Measurements from ENCODE around the gene EXOC4. TPM values are rescaled to one million over a fixed set of nuclear protein-coding genes. Genes with fewer than 3 reads are reported as not detected.
"Not testable (repeated sequence)": the region's sequence is repeated elsewhere in the genome, so short reads cannot be mapped to it uniquely, and the experiment has no call there.

Gene EXOC4
- polyA plus RNA-seq (2013) = 57.9 TPM

DNA sequence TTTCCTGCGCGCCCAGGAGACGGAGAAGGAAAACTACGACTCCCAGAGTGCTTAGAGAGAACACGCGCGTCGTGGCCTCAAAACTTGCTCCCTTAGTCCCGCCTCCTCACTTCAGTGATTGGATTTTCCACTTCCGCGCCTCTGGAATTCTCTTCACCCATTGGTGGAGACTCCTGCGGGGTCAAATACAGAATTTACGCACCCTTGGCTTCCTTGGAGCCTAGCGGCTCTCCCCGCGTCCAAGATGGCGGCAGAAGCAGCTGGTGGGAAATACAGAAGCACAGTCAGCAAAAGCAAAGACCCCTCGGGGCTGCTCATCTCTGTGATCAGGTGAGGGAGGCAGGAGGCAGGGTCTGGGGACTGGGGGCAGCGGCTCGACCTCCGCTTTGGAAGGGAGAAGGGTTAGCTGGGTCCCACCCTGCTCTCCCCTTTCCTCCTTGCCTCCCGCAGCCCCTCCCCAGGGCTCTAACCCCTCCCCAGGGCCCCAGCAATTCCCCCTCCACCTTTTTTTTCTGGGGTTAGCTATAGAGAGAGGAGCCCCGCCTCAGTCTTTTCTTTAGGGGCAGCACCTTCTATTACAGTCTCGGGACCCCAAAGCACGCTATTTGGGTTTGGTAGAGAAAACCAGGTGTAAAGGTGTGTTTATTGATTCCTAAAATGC, at the start of gene EXOC4:
Gene EXOC4, plus strand, starts transcription at position 221 of the 661 bp plus-strand sequence.
- ChIA-PET POLR2A (interaction anchor here (0.9 kb wide), 1 partner anchor 171 kb away, joined by 3 read pairs; the partner anchor contains the start of gene CHCHD3), CTCF (interaction anchor here (0.6 kb wide), 1 partner anchor 489 kb away, joined by 3 read pairs; no protein-coding TSS in a partner anchor)
- WGBS (ENCODE audit: insufficient coverage) = 0% methylated on average over 17 of the region's 25 CpGs

DNA sequence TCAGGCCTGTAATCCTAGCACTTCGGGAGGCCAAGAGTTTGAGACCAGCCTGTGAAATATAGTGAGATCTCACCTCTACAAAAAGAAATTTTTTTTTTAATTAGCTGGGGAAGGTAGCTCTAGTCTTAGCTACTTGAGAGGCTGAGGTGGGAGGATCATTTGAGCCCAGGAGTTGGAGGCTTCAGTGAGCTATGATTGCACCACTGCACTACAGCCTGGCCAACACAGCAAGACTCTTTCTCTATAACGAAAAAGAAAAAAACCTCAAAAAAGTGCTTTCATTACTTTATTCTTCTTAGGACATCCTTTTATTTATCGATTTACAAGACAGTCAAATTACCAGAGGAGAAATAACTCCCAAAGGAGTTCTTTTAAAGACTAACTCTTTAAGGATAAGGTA, 49.4 kb upstream of the EXOC4 start:
- WGBS (ENCODE audit: insufficient coverage) = no CpG with 5 or more reads among the region's 3 CpGs
- H3K27me3 ChIP-seq (replicated peaks in 2 of 5; ENCODE audit: control insufficient read depth in 4 of 5, insufficient read depth in 5 of 5, low read length in 4 of 5) = peaks cover 0 to 1% (median 0%) of the 10 kb centered on the region in 5 experiments
- H3K9me3 ChIP-seq (ENCODE audit: control extremely low read depth in 1 of 5, control insufficient read depth in 4 of 5, insufficient read depth in 2 of 5, low read depth in 1 of 5, low read length in 4 of 5) = peaks cover 0 to 3% (median 0%) of the 10 kb centered on the region in 5 experiments
- no peak overlapping the region for H3K4me3 ChIP-seq (ENCODE audit: control insufficient read depth in 1 of 7, extremely low read depth in 1 of 7, insufficient read depth in 4 of 7, low read depth in 2 of 7, low read length in 6 of 7)
- no peaks in the 10 kb centered on the region for H3K36me3 ChIP-seq (ENCODE audit: control insufficient read depth in 4 of 4, insufficient read depth in 4 of 4, low read length in 3 of 4)
- no peak for DNase-seq
- CTCF ChIA-PET = no interaction called here
- POLR2A ChIA-PET = no interaction called here
- no peak overlapping the region for H3K27ac ChIP-seq (ENCODE audit: insufficient read depth in 1 of 2, low read depth in 1 of 2, low read length in 2 of 2, poor library complexity in 1 of 2, severe bottlenecking in 2 of 2)
- no peaks in the 10 kb centered on the region for H3K4me1 ChIP-seq (ENCODE audit: control extremely low read depth in 1 of 4, control insufficient read depth in 4 of 4, insufficient read depth in 4 of 4, low read length in 3 of 4)

More for the DNA sequence above, at the start of gene EXOC4:
- Histone ChIP-seq H3K4me1 (ENCODE audit: control extremely low read depth in 1 of 4, control insufficient read depth in 4 of 4, insufficient read depth in 4 of 4, low read length in 3 of 4) (peaks cover 0 to 22% (median 13%) of the 10 kb centered on the region in 4 experiments), H3K4me3 (ENCODE audit: control insufficient read depth in 1 of 7, extremely low read depth in 1 of 7, insufficient read depth in 4 of 7, low read depth in 2 of 7, low read length in 6 of 7) (peak within 1 kb of the TSS; percentile 78 to 97 (median 91)), H3K27me3 (replicated peaks in 2 of 5; ENCODE audit: control insufficient read depth in 4 of 5, insufficient read depth in 5 of 5, low read length in 4 of 5) (no peaks in the 10 kb centered on the region), H3K36me3 (ENCODE audit: control insufficient read depth in 4 of 4, insufficient read depth in 4 of 4, low read length in 3 of 4) (peaks cover 0 to under 1% (median 0%) of the 10 kb centered on the region in 4 experiments), H3K27ac (ENCODE audit: insufficient read depth in 1 of 2, low read depth in 1 of 2, low read length in 2 of 2, poor library complexity in 1 of 2, severe bottlenecking in 2 of 2) (peak within 1 kb of the TSS; percentile 79 to 96), H3K9me3 (ENCODE audit: control extremely low read depth in 1 of 5, control insufficient read depth in 4 of 5, insufficient read depth in 2 of 5, low read depth in 1 of 5, low read length in 4 of 5) (peaks cover 0 to 3% (median 1%) of the 10 kb centered on the region in 5 experiments)
- peak; percentile 97 to 99 (median 98) for DNase-seq

DNA sequence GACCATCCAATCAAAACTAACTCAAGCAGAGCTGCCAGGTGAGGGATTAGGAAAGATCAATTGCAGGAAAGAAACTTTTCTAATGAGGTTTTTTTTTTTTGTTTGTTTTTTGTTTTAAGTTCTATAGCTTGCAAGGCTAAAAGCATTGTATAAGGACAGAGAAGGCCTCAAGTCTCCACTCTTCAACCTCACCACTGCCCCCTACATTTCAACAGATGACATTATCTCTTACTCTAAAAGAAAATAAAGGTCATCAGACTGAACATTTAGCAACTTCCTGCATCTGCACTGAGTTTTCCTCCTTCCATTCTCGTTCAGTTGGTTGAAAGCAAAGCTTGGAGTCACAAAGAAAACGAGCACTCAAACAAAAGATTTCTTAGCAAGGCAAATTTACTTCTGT, 45.2 kb upstream of the EXOC4 start:
- Histone ChIP-seq H3K9me3 (ENCODE audit: control extremely low read depth in 1 of 5, control insufficient read depth in 4 of 5, insufficient read depth in 2 of 5, low read depth in 1 of 5, low read length in 4 of 5) (peaks cover 0 to 3% (median 0%) of the 10 kb centered on the region in 5 experiments), H3K4me3 (ENCODE audit: control insufficient read depth in 1 of 7, extremely low read depth in 1 of 7, insufficient read depth in 4 of 7, low read depth in 2 of 7, low read length in 6 of 7) (no peak overlapping the region), H3K36me3 (ENCODE audit: control insufficient read depth in 4 of 4, insufficient read depth in 4 of 4, low read length in 3 of 4) (no peaks in the 10 kb centered on the region), H3K4me1 (ENCODE audit: control extremely low read depth in 1 of 4, control insufficient read depth in 4 of 4, insufficient read depth in 4 of 4, low read length in 3 of 4) (no peaks in the 10 kb centered on the region), H3K27me3 (replicated peaks in 2 of 5; ENCODE audit: control insufficient read depth in 4 of 5, insufficient read depth in 5 of 5, low read length in 4 of 5) (no peaks in the 10 kb centered on the region), H3K27ac (ENCODE audit: insufficient read depth in 1 of 2, low read depth in 1 of 2, low read length in 2 of 2, poor library complexity in 1 of 2, severe bottlenecking in 2 of 2) (no peak overlapping the region)
- WGBS (ENCODE audit: insufficient coverage) = 78% methylated on average over 2 of the region's 2 CpGs
- CTCF ChIA-PET = no interaction called here
- no peak for DNase-seq
- POLR2A ChIA-PET = no interaction called here

DNA sequence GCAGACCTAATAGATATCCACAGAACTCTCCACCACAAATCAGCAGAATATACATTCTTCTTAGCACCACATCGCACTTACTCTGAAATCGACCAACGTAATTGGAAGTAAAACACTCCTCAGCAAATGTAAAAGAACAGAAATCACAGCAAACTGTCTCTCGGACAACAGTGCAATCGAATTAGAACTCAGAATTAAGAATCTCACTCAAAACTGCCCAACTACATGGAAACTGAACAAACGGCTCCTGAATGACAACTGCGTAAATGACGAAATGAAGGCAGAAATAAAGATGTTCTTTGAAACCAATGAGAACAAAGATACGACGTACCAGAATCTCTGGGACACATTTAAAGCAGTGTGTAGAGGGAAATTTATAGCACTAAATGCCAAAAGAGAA, 42.1 kb upstream of the EXOC4 start:
- H3K27ac ChIP-seq (ENCODE audit: insufficient read depth in 1 of 2, low read depth in 1 of 2, low read length in 2 of 2, poor library complexity in 1 of 2, severe bottlenecking in 2 of 2); H3K9me3 ChIP-seq (ENCODE audit: control extremely low read depth in 1 of 5, control insufficient read depth in 4 of 5, insufficient read depth in 2 of 5, low read depth in 1 of 5, low read length in 4 of 5); H3K27me3 ChIP-seq (replicated peaks in 2 of 5; ENCODE audit: control insufficient read depth in 4 of 5, insufficient read depth in 5 of 5, low read length in 4 of 5); H3K4me1 ChIP-seq (ENCODE audit: control extremely low read depth in 1 of 4, control insufficient read depth in 4 of 4, insufficient read depth in 4 of 4, low read length in 3 of 4); H3K36me3 ChIP-seq (ENCODE audit: control insufficient read depth in 4 of 4, insufficient read depth in 4 of 4, low read length in 3 of 4); H3K4me3 ChIP-seq (ENCODE audit: control insufficient read depth in 1 of 7, extremely low read depth in 1 of 7, insufficient read depth in 4 of 7, low read depth in 2 of 7, low read length in 6 of 7); POLR2A ChIA-PET; DNase-seq; CTCF ChIA-PET: not testable (repeated sequence)
- 100% methylated on average over 4 of the region's 10 CpGs for WGBS (ENCODE audit: insufficient coverage)

DNA sequence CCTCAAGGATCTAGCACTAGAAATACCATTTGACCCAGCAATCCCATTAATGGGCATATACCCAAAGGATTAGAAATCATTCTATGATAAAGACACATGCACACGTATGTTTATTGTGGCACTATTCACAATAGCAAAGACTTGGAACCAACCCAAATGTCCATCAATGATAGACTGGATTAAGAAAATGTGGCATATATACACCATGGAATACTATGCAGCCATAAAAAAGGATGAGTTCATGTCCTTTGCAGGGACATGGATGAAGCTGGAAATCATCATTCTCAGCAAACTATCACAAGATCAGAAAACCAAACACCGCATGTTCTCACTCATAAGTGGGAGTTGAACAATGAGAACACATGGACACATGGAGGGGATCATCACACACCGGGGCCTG, 39.1 kb upstream of the EXOC4 start:
- CTCF ChIA-PET; H3K4me1 ChIP-seq (ENCODE audit: control extremely low read depth in 1 of 4, control insufficient read depth in 4 of 4, insufficient read depth in 4 of 4, low read length in 3 of 4); H3K27ac ChIP-seq (ENCODE audit: insufficient read depth in 1 of 2, low read depth in 1 of 2, low read length in 2 of 2, poor library complexity in 1 of 2, severe bottlenecking in 2 of 2); H3K9me3 ChIP-seq (ENCODE audit: control extremely low read depth in 1 of 5, control insufficient read depth in 4 of 5, insufficient read depth in 2 of 5, low read depth in 1 of 5, low read length in 4 of 5); H3K27me3 ChIP-seq (replicated peaks in 2 of 5; ENCODE audit: control insufficient read depth in 4 of 5, insufficient read depth in 5 of 5, low read length in 4 of 5); POLR2A ChIA-PET; H3K36me3 ChIP-seq (ENCODE audit: control insufficient read depth in 4 of 4, insufficient read depth in 4 of 4, low read length in 3 of 4); DNase-seq; H3K4me3 ChIP-seq (ENCODE audit: control insufficient read depth in 1 of 7, extremely low read depth in 1 of 7, insufficient read depth in 4 of 7, low read depth in 2 of 7, low read length in 6 of 7): not testable (repeated sequence)
- no CpG with 5 or more reads among the region's 3 CpGs for WGBS (ENCODE audit: insufficient coverage)

DNA sequence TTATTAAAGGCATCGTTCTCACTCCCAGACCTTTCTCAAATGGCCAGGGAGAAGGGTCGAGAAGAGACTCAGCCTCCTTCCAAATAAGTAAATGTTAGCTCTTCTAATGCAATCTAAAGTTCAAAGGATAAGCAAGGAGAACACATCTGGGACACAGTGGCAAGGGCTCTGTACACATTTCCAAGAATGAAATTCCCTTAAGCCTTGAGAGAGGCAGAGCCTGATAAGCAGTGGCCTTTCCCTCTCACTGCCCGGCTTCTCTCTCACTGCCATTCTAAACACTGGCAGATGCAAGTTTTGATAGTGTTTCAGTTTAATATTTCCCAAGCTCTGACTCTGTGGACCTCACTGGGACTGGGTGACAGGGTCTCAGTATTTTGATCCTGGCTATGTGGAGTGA, 35.1 kb upstream of the EXOC4 start:
- ChIA-PET CTCF (interaction anchor here (1.3 to 1.5 kb wide), 2 partner anchors 9 to 12 kb away, joined by 4 to 7 read pairs; no protein-coding TSS in a partner anchor), POLR2A (no interaction called here)
- WGBS (ENCODE audit: insufficient coverage) = 100% methylated on average over 3 of the region's 3 CpGs
- Histone ChIP-seq H3K36me3 (ENCODE audit: control insufficient read depth in 4 of 4, insufficient read depth in 4 of 4, low read length in 3 of 4) (no peaks in the 10 kb centered on the region), H3K27me3 (replicated peaks in 2 of 5; ENCODE audit: control insufficient read depth in 4 of 5, insufficient read depth in 5 of 5, low read length in 4 of 5) (peaks cover 0 to 4% (median 0%) of the 10 kb centered on the region in 5 experiments), H3K9me3 (ENCODE audit: control extremely low read depth in 1 of 5, control insufficient read depth in 4 of 5, insufficient read depth in 2 of 5, low read depth in 1 of 5, low read length in 4 of 5) (no peaks in the 10 kb centered on the region), H3K27ac (ENCODE audit: insufficient read depth in 1 of 2, low read depth in 1 of 2, low read length in 2 of 2, poor library complexity in 1 of 2, severe bottlenecking in 2 of 2) (no peak overlapping the region), H3K4me1 (ENCODE audit: control extremely low read depth in 1 of 4, control insufficient read depth in 4 of 4, insufficient read depth in 4 of 4, low read length in 3 of 4) (no peaks in the 10 kb centered on the region), H3K4me3 (ENCODE audit: control insufficient read depth in 1 of 7, extremely low read depth in 1 of 7, insufficient read depth in 4 of 7, low read depth in 2 of 7, low read length in 6 of 7) (no peak overlapping the region)
- no peak for DNase-seq

DNA sequence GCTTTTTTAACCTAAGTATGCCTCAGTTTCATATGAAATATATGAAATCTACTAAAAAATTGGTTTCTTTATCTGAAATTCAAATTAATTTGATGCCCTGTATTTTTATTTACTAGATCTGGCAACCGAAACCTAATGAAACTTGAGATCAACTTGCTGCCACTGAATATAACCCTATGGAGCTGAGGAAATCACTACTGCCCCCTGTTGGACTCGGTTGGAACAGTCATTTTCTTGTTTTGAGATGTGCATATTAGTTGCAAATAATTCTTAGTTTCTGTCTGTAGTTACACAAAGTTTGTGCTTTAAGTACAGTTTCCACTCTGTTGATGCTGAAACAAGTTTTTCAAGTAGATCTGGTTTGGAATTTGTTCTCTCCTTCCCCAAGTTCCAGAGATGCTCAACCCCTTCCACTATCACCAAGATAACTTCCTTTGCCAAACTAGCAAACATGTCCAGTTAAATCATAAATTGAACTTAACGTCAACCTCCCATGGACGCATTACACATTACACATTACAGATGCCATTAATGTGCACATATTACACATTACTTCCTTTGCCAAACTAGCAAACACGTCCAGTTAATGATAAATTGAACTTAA, 22.2 kb upstream of the EXOC4 start:
- POLR2A ChIA-PET = no interaction called here
- Histone ChIP-seq H3K4me3 (ENCODE audit: control insufficient read depth in 1 of 7, extremely low read depth in 1 of 7, insufficient read depth in 4 of 7, low read depth in 2 of 7, low read length in 6 of 7) (no peak overlapping the region), H3K4me1 (ENCODE audit: control extremely low read depth in 1 of 4, control insufficient read depth in 4 of 4, insufficient read depth in 4 of 4, low read length in 3 of 4) (no peaks in the 10 kb centered on the region), H3K27me3 (replicated peaks in 2 of 5; ENCODE audit: control insufficient read depth in 4 of 5, insufficient read depth in 5 of 5, low read length in 4 of 5) (no peaks in the 10 kb centered on the region), H3K9me3 (ENCODE audit: control extremely low read depth in 1 of 5, control insufficient read depth in 4 of 5, insufficient read depth in 2 of 5, low read depth in 1 of 5, low read length in 4 of 5) (no peaks in the 10 kb centered on the region), H3K27ac (ENCODE audit: insufficient read depth in 1 of 2, low read depth in 1 of 2, low read length in 2 of 2, poor library complexity in 1 of 2, severe bottlenecking in 2 of 2) (no peak overlapping the region), H3K36me3 (ENCODE audit: control insufficient read depth in 4 of 4, insufficient read depth in 4 of 4, low read length in 3 of 4) (no peaks in the 10 kb centered on the region)
- peak; percentile 57 to 81 (median 68) for DNase-seq
- CTCF ChIA-PET = interaction anchor here (0.8 to 1.6 kb wide), 2 partner anchors 13 to 114 kb away, joined by 3 to 4 read pairs; no protein-coding TSS in a partner anchor
- WGBS (ENCODE audit: insufficient coverage) = 44% methylated on average over 4 of the region's 5 CpGs
